IMR-90 (cell line): ENCODE measurements around the gene ACTL6B. TPM values are rescaled to one million over a fixed set of nuclear protein-coding genes. Genes with fewer than 3 reads are reported as not detected.

Experiments used
- ATAC-seq: fragments of 200-7000 bp; cut with Tn5 transposase; 2 replicates; pipeline ENCODE4 v1.9.1; 2020; ENCODE audit warnings: low read depth, mild to moderate bottlenecking, moderate library complexity
- BruUV-seq: library from RNA; stranded (reverse); fragments of 400-500 nt; replicated peaks from 2 replicates; lab custom pipeline; 2021; lab: Mats Ljungman, UMichigan
- CTCF ChIA-PET: fragments of 300-600 bp; formaldehyde crosslinking; extraction: SDS; loops from one replicate; lab custom pipeline; 2021; ENCODE audit warnings: antibody characterized with exemption; lab: Yijun Ruan, JAX
- POLR2A ChIA-PET: fragments of 300-600 bp; sonication (Branson Sonifier 250); formaldehyde crosslinking; loops from one replicate; lab custom pipeline; 2022; ENCODE audit warnings: antibody characterized with exemption; ENCODE audit not compliant: unreplicated experiment; lab: Charles Lee
- DNase-seq: peaks from one replicate; pipeline ENCODE4 v3.0.0; 2013
- H2AFZ ChIP-seq: replicated peaks from 2 replicates; pipeline ENCODE3; 2013; ENCODE audit warnings: low read length, mild to moderate bottlenecking; ENCODE audit not compliant: poor library complexity
- H2AK5ac ChIP-seq: 2 replicates; pipeline ENCODE4 v1.6.1; 2013; ENCODE audit warnings: low read depth, low read length, inconsistent platforms
- H2AK9ac ChIP-seq: replicated peaks from 2 replicates; pipeline ENCODE3; 2013; ENCODE audit warnings: mild to moderate bottlenecking, low read depth, low read length, moderate library complexity; ENCODE audit not compliant: poor library complexity
- H2BK120ac ChIP-seq: 2 replicates; pipeline ENCODE4 v1.6.1; 2013; ENCODE audit warnings: low read depth, low read length, inconsistent platforms
- H2BK15ac ChIP-seq: 3 replicates; pipeline ENCODE4 v1.6.1; 2013; ENCODE audit warnings: low read depth, low read length, inconsistent platforms
- H2BK20ac ChIP-seq: 2 replicates; pipeline ENCODE4 v1.6.1; 2013; ENCODE audit warnings: low read depth, mild to moderate bottlenecking, inconsistent platforms, low read length, moderate library complexity
- H2BK5ac ChIP-seq: 2 replicates; pipeline ENCODE4 v1.6.1; 2013; ENCODE audit warnings: mild to moderate bottlenecking, low read depth, low read length, inconsistent platforms; ENCODE audit not compliant: poor library complexity, severe bottlenecking
- H3K14ac ChIP-seq: replicated peaks from 2 replicates; pipeline ENCODE4 v1.6.1; 2013; ENCODE audit warnings: low read depth, low read length, inconsistent platforms
- H3K18ac ChIP-seq: 2 replicates; pipeline ENCODE4 v1.6.1; 2013; ENCODE audit warnings: low read depth, low read length, control low read depth
- H3K23ac ChIP-seq: 2 replicates; pipeline ENCODE4 v1.6.1; 2013; ENCODE audit warnings: low read depth, low read length, inconsistent platforms
- H3K27ac ChIP-seq: 2 replicates; pipeline ENCODE4 v1.5.1; 2013; ENCODE audit warnings: mild to moderate bottlenecking, control low read depth, low read length; ENCODE audit not compliant: insufficient read depth
- H3K27me3 ChIP-seq: 2 replicates; pipeline ENCODE4 v1.6.1; 2013; ENCODE audit warnings: low read length; ENCODE audit not compliant: control insufficient read depth, insufficient read depth
- H3K36me3 ChIP-seq: 2 replicates; pipeline ENCODE4 v1.6.1; 2013; ENCODE audit warnings: low read length, mixed read lengths; ENCODE audit not compliant: control insufficient read depth, insufficient read depth
- H3K4ac ChIP-seq: 2 replicates; pipeline ENCODE4 v1.6.1; 2013; ENCODE audit warnings: low read depth, low read length, inconsistent platforms
- H3K4me1 ChIP-seq: 2 replicates; pipeline ENCODE4 v1.6.1; 2013; ENCODE audit warnings: low read length, mixed read lengths; ENCODE audit not compliant: control insufficient read depth, insufficient read depth
- H3K4me2 ChIP-seq: 2 replicates; pipeline ENCODE4 v1.6.1; 2013; ENCODE audit warnings: low read depth, mild to moderate bottlenecking, control low read depth, low read length, moderate library complexity
- H3K4me3 ChIP-seq: 2 replicates; pipeline ENCODE4 v1.5.1; 2013; ENCODE audit warnings: low read depth, mild to moderate bottlenecking, control low read depth, low read length, moderate library complexity; ENCODE audit not compliant: insufficient read depth
- H3K56ac ChIP-seq: 2 replicates; pipeline ENCODE4 v1.6.1; 2013; ENCODE audit warnings: low read length, inconsistent platforms; ENCODE audit not compliant: insufficient read depth; ENCODE audit errors: extremely low read depth
- H3K79me1 ChIP-seq, 2 experiments: 2 replicates each; pipeline ENCODE4 v1.6.1; 2013; ENCODE audit warnings: low read length in 2 of 2, inconsistent platforms in 1 of 2, low read depth in 1 of 2
- H3K9ac ChIP-seq: 2 replicates; pipeline ENCODE4 v1.6.1; 2013; ENCODE audit warnings: low read depth, low read length, control low read depth
- H3K9me1 ChIP-seq: 2 replicates; pipeline ENCODE4 v1.6.1; 2013; ENCODE audit warnings: low read length, inconsistent platforms; ENCODE audit not compliant: insufficient read depth
- H3K9me3 ChIP-seq: 2 replicates; pipeline ENCODE4 v1.6.1; 2013; ENCODE audit warnings: low read length; ENCODE audit not compliant: control insufficient read depth, insufficient read depth
- H4K20me1 ChIP-seq: 2 replicates; pipeline ENCODE4 v1.6.1; 2013; ENCODE audit warnings: low read length, inconsistent platforms; ENCODE audit not compliant: insufficient read depth
- H4K5ac ChIP-seq: 2 replicates; pipeline ENCODE4 v1.6.1; 2013; ENCODE audit warnings: mild to moderate bottlenecking, low read depth, low read length, control low read depth
- H4K8ac ChIP-seq, 2 experiments: 2 replicates each; pipeline ENCODE4 v1.6.1; 2013; ENCODE audit warnings: low read depth in 2 of 2, low read length in 2 of 2, control low read depth in 1 of 2, inconsistent platforms in 1 of 2
- H4K91ac ChIP-seq: 2 replicates; pipeline ENCODE4 v1.6.1; 2013; ENCODE audit warnings: low read depth, low read length, inconsistent platforms; ENCODE audit not compliant: insufficient read depth
- CEBPB ChIP-seq: IDR thresholded peaks from 2 replicates; pipeline ENCODE4 v1.6.1; 2012; ENCODE audit warnings: low read depth, low read length, improper control_type of control experiment
- CHD1 ChIP-seq: IDR thresholded peaks from 2 replicates; pipeline ENCODE4 v1.6.1; 2012; ENCODE audit warnings: low read depth, low read length, improper control_type of control experiment
- FOS ChIP-seq: fragments of 150-350 bp; IDR thresholded peaks from 2 replicates; pipeline ENCODE4 v1.6.1; 2016; ENCODE audit warnings: low read depth, low read length
- MAFK ChIP-seq: IDR thresholded peaks from 2 replicates; pipeline ENCODE4 v1.6.1; 2012; ENCODE audit warnings: low read depth, low read length, improper control_type of control experiment
- MAZ ChIP-seq: IDR thresholded peaks from 2 replicates; pipeline ENCODE4 v1.6.1; 2012; ENCODE audit warnings: low read depth, mild to moderate bottlenecking, low read length, improper control_type of control experiment, moderate library complexity, borderline replicate concordance
- NFE2L2 ChIP-seq: fragments of 150-350 bp; IDR thresholded peaks from 2 replicates; pipeline ENCODE4 v1.6.1; 2016; ENCODE audit warnings: low read depth, mild to moderate bottlenecking, low read length
- POLR2A ChIP-seq: IDR thresholded peaks from 2 replicates; pipeline ENCODE4 v1.6.1; 2012; ENCODE audit warnings: mild to moderate bottlenecking, low read depth, low read length
- RCOR1 ChIP-seq: IDR thresholded peaks from 2 replicates; pipeline ENCODE4 v1.6.1; 2012; ENCODE audit warnings: mild to moderate bottlenecking, low read length, improper control_type of control experiment; ENCODE audit not compliant: insufficient replicate concordance
- SMC3 ChIP-seq: fragments of 150-350 bp; IDR thresholded peaks from 2 replicates; pipeline ENCODE4 v1.6.1; 2016; ENCODE audit warnings: low read depth, mild to moderate bottlenecking, antibody characterized with exemption, low read length, moderate library complexity
- USF2 ChIP-seq: fragments of 150-350 bp; IDR thresholded peaks from 2 replicates; pipeline ENCODE4 v1.6.1; 2017; ENCODE audit warnings: mild to moderate bottlenecking, antibody characterized with exemption, low read length, low read depth
- WGBS, 2 experiments: methylation state at CpG; one replicate each; pipeline versions ENCODE4 v1.1.5 to v1.1.7; 2013; ENCODE audit warnings: missing lambda C conversion rate in 2 of 2; ENCODE audit not compliant: insufficient read length in 1 of 2; ENCODE audit errors: extremely low coverage in 2 of 2; 5-methylcytosine and 5-hydroxymethylcytosine counted together
- dilution Hi-C: fragments of 300-500 bp; cut with HindIII; formaldehyde crosslinking; loops from one replicate; pipeline ENCODE4 v1.14.3; 2018; ENCODE audit warnings: low sequenced_read_pairs; ENCODE audit not compliant: unreplicated experiment
- in situ Hi-C: fragments of 300-500 bp; cut with MboI; formaldehyde crosslinking; loops from 3 replicates; pipeline ENCODE4 v1.14.3; 2019; ENCODE audit warnings: low sequenced_read_pairs, inconsistent platforms, mixed read lengths
- intact Hi-C: fragments of 100-400 bp; cut with micrococcal nuclease; formaldehyde crosslinking; loops from 2 replicates; pipeline ENCODE4 v1.10.0; 2022
- polyA plus RNA-seq, 3 experiments: library from polyadenylated mRNA; depleted of rRNA; stranded (reverse); fragments of >200 nt; gene quantifications; 2 replicates each; pipeline ENCODE4 v1.2.3, GENCODE V29; 2012; ENCODE audit warnings: low replicate concordance in 1 of 3
- total RNA-seq: library from RNA; depleted of rRNA; stranded (reverse); fragments of >200 nt; gene quantifications from 2 replicates; pipeline ENCODE4 v1.2.3, GENCODE V29; 2012
- TF ChIP-seq, protein P1 (sequence below): conservative IDR thresholded peaks from 2 replicates; pipeline ENCODE4 v1.5.1; 2012; ENCODE audit warnings: mild to moderate bottlenecking, low read depth, low read length, improper control_type of control experiment
- TF ChIP-seq, protein P2 (sequence below): fragments of 150-350 bp; IDR thresholded peaks from 2 replicates; pipeline ENCODE4 v1.6.1; 2016; ENCODE audit warnings: low read depth, mild to moderate bottlenecking, low read length, moderate library complexity, borderline replicate concordance

ACTL6B gene
- total and polyA plus RNA-seq, 2 of the 4 experiments (the other 2 are of a cell fraction): not detected

DNA sequence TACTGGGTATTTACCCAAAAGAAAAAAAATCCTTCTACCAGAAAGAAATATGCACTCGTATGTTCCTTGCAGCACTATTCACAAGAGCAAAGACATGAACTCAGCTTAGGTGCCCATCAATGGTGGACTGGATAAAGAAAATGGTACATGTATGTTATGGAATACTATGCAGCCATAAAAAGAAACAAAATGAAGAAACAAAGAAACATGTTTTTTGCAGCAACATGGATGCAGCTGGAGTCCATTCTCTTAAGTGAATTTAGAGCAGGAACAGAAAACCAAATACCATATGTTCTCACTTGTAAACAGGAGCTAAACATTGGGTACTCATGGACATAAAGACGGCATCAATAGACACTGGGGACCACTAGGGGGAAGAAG is 11.8 kb upstream of the ACTL6B start:
- no peaks in the 10 kb centered on the region; the same call in 1 of the 2 replicates for H3K27me3 ChIP-seq
- H3K14ac ChIP-seq: no peak overlapping the region
- H3K4ac ChIP-seq: no peak overlapping the region
- H2BK5ac ChIP-seq: no peak overlapping the region
- DNase-seq (no peak), ATAC-seq (no peak)
- 0 out of 2 replicates have a peak, but pooled peaks cover 2% of the 10 kb centered on the region for H3K9me1 ChIP-seq
- no peak overlapping the region for H3K9ac ChIP-seq
- no peaks in the 10 kb centered on the region for H3K36me3 ChIP-seq
- no peak overlapping the region for H4K91ac ChIP-seq
- BruUV-seq: no TSS peak
- no peak overlapping the region for H2BK15ac ChIP-seq
- no peak overlapping the region for H2AK9ac ChIP-seq
- H3K4me3 ChIP-seq: no peak overlapping the region
- no peak overlapping the region for H2BK120ac ChIP-seq
- WGBS, 2 experiments: no CpG with 5 or more reads among the region's 2 CpGs
- no peak overlapping the region for H4K5ac ChIP-seq
- ChIA-PET CTCF (no interaction called here), POLR2A (no interaction called here)
- no peak overlapping the region for H2AK5ac ChIP-seq
- H3K56ac ChIP-seq: no peak overlapping the region
- no peak overlapping the region for H2BK20ac ChIP-seq
- TF ChIP-seq POLR2A (no peak), MAFK (no peak), FOS (no peak), MAZ (no peak), RCOR1 (no peak), NFE2L2 (no peak), CEBPB (no peak), SMC3 (no peak), CHD1 (no peak), USF2 (no peak)
- TF ChIP-seq, protein P1, sequence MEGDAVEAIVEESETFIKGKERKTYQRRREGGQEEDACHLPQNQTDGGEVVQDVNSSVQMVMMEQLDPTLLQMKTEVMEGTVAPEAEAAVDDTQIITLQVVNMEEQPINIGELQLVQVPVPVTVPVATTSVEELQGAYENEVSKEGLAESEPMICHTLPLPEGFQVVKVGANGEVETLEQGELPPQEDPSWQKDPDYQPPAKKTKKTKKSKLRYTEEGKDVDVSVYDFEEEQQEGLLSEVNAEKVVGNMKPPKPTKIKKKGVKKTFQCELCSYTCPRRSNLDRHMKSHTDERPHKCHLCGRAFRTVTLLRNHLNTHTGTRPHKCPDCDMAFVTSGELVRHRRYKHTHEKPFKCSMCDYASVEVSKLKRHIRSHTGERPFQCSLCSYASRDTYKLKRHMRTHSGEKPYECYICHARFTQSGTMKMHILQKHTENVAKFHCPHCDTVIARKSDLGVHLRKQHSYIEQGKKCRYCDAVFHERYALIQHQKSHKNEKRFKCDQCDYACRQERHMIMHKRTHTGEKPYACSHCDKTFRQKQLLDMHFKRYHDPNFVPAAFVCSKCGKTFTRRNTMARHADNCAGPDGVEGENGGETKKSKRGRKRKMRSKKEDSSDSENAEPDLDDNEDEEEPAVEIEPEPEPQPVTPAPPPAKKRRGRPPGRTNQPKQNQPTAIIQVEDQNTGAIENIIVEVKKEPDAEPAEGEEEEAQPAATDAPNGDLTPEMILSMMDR: no peak
- TF ChIP-seq, protein P2, sequence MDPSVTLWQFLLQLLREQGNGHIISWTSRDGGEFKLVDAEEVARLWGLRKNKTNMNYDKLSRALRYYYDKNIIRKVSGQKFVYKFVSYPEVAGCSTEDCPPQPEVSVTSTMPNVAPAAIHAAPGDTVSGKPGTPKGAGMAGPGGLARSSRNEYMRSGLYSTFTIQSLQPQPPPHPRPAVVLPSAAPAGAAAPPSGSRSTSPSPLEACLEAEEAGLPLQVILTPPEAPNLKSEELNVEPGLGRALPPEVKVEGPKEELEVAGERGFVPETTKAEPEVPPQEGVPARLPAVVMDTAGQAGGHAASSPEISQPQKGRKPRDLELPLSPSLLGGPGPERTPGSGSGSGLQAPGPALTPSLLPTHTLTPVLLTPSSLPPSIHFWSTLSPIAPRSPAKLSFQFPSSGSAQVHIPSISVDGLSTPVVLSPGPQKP: no peak
- H4K20me1 ChIP-seq: no peaks in the 10 kb centered on the region
- H4K8ac ChIP-seq: no peak overlapping the region
- no peak overlapping the region for H3K27ac ChIP-seq
- H3K9me3 ChIP-seq: no peaks in the 10 kb centered on the region
- no peak overlapping the region for H3K23ac ChIP-seq
- H2AFZ ChIP-seq: no peak overlapping the region
- dilution Hi-C loops (no loop called here), intact Hi-C loops (no loop called here), in situ Hi-C loops (loop anchor here (5.0 kb wide), 1 partner anchor 101 kb away; no protein-coding TSS in a partner anchor)
- H3K4me2 ChIP-seq: no peak overlapping the region
- H3K79me1 ChIP-seq: no peaks in the 10 kb centered on the region
- H3K18ac ChIP-seq: no peak overlapping the region
- H3K4me1 ChIP-seq: no peaks in the 10 kb centered on the region
